Measurements from ENCODE around the gene PHPT1.
A peak's percentile ranks its signal among the peaks of the same experiment; 100 is the strongest.
"Not testable (repeated sequence)": the region's sequence is repeated elsewhere in the genome, so short reads cannot be mapped to it uniquely, and the experiment has no call there.

PHPT1 gene

GRCh38 chr9:136849038-136849959 is at the start of gene PHPT1:
TSS of gene PHPT1 (plus strand) at chr9:136849409. CDS start at chr9:136849431, 22 bp downstream.
- peak; percentile 99 for DNase-seq

GRCh38 chr9:136799854-136800657 is 49.2 kb upstream of the PHPT1 start:
- peak; percentile 98 for DNase-seq

- no peak for DNase-seq
Measured at GRCh38 chr9:136802321-136802720, 46.9 kb upstream of the PHPT1 start.

GRCh38 chr9:136803009-136803550 is 46.1 kb upstream of the PHPT1 start:
- DNase-seq: not testable (repeated sequence)

- DNase-seq: no peak
Measured at GRCh38 chr9:136803551-136804508, 45.4 kb upstream of the PHPT1 start.

GRCh38 chr9:136804509-136805206 is 44.6 kb upstream of the PHPT1 start:
- no peak for DNase-seq

GRCh38 chr9:136805207-136805740 is 43.9 kb upstream of the PHPT1 start:
- no peak for DNase-seq

- no peak for DNase-seq
Measured at GRCh38 chr9:136806067-136806466, 43.1 kb upstream of the PHPT1 start.

GRCh38 chr9:136806631-136807201 is 42.5 kb upstream of the PHPT1 start:
- DNase-seq: no peak

GRCh38 chr9:136807281-136808074 is 41.7 kb upstream of the PHPT1 start, which contains the start of gene RABL6:
TSS of gene RABL6 (plus strand) at chr9:136807948. CDS start at chr9:136808197, 249 bp downstream.
- DNase-seq: peak; percentile 78

GRCh38 chr9:136808075-136808805 is 41.0 kb upstream of the PHPT1 start:
- no peak for DNase-seq

- DNase-seq: no peak
Measured at GRCh38 chr9:136808806-136809158, 40.4 kb upstream of the PHPT1 start.

GRCh38 chr9:136814725-136815421 is 34.3 kb upstream of the PHPT1 start:
- DNase-seq: no peak

- DNase-seq: no peak
Measured at GRCh38 chr9:136815422-136815782, 33.8 kb upstream of the PHPT1 start.

- DNase-seq: peak; percentile 73
Measured at GRCh38 chr9:136820971-136821825, 28.0 kb upstream of the PHPT1 start.

- DNase-seq: no peak
Measured at GRCh38 chr9:136821826-136822544, 27.2 kb upstream of the PHPT1 start.

Data from islet precursor cell (in vitro differentiated cells).